CD4-positive, alpha-beta T cell (primary cell): ENCODE results near the gene EXPH5. TPM values are rescaled to one million over a fixed set of nuclear protein-coding genes. Genes with fewer than 3 reads are reported as not detected.

Source experiments
- ATAC-seq: fragments of 200-7000 bp; cut with Tn5 transposase; one replicate; pipeline ENCODE4 v1.10.0; 2022; ENCODE audit warnings: mild to moderate bottlenecking; ENCODE audit not compliant: poor library complexity
- CTCF ChIA-PET: fragments of 350-600 bp; sonication (Branson Sonifier 250); formaldehyde crosslinking; loops from one replicate; lab custom pipeline; 2021; ENCODE audit warnings: antibody characterized with exemption, inconsistent platforms; lab: Charles Lee
- POLR2A ChIA-PET: fragments of 350-600 bp; sonication (Branson Sonifier 250); formaldehyde crosslinking; loops from one replicate; lab custom pipeline; 2021; ENCODE audit warnings: antibody characterized with exemption, inconsistent platforms; lab: Charles Lee
- DNase-seq, 14 experiments: peaks; one replicate each; pipeline ENCODE4 v3.0.0-alpha.2; 2013 to 2020; ENCODE audit warnings: mixed read lengths in 2 of 14
- H3K27ac ChIP-seq, 2 donors: one replicate each; pipeline versions ENCODE4 v1.5.1 to v1.7.0; 2013; ENCODE audit warnings: low read length in 2 of 2, low read depth in 1 of 2, mild to moderate bottlenecking in 1 of 2
- H3K27me3 ChIP-seq, 2 experiments: 1 replicate in 1 of 2; 2 replicates in 1 of 2; pipeline versions ENCODE4 v1.6.1 to v1.7.0; 2013; ENCODE audit warnings: low read length in 2 of 2, control low read depth in 1 of 2, mild to moderate bottlenecking in 1 of 2, moderate library complexity in 1 of 2; ENCODE audit not compliant: insufficient read depth in 2 of 2, control insufficient read depth in 1 of 2
- H3K36me3 ChIP-seq: one replicate; pipeline ENCODE4 v1.6.1; 2013; ENCODE audit warnings: low read length, control low read depth; ENCODE audit not compliant: insufficient read depth
- H3K4me1 ChIP-seq: one replicate; pipeline ENCODE4 v1.6.1; 2013; ENCODE audit warnings: low read length, control low read depth; ENCODE audit not compliant: insufficient read depth
- H3K4me3 ChIP-seq: one replicate; pipeline ENCODE4 v1.5.1; 2013; ENCODE audit warnings: mild to moderate bottlenecking, low read length, moderate library complexity
- H3K9me3 ChIP-seq, 2 experiments: 1 replicate in 1 of 2; 2 replicates in 1 of 2; pipeline versions ENCODE4 v1.6.1 to v1.7.0; 2013; ENCODE audit warnings: low read length in 2 of 2, mild to moderate bottlenecking in 2 of 2, control low read depth in 1 of 2, moderate library complexity in 1 of 2; ENCODE audit not compliant: control insufficient read depth in 1 of 2, insufficient read depth in 1 of 2
- H3K27ac Mint-ChIP-seq: one replicate; pipeline ENCODE4 v1.8.0; 2020; ENCODE audit warnings: mixed read lengths
- H3K27me3 Mint-ChIP-seq: one replicate; pipeline ENCODE4 v1.8.0; 2021; ENCODE audit warnings: mixed read lengths
- H3K36me3 Mint-ChIP-seq: one replicate; pipeline ENCODE4 v1.8.0; 2021; ENCODE audit warnings: low read depth, mixed read lengths
- H3K4me1 Mint-ChIP-seq: one replicate; pipeline ENCODE4 v1.8.0; 2021; ENCODE audit warnings: low read depth, mixed read lengths
- H3K4me3 Mint-ChIP-seq: one replicate; pipeline ENCODE4 v1.8.0; 2020; ENCODE audit warnings: mild to moderate bottlenecking, mixed read lengths
- H3K9me3 Mint-ChIP-seq: one replicate; pipeline ENCODE4 v1.8.0; 2020; ENCODE audit warnings: mixed read lengths
- intact Hi-C, 2 experiments: fragments of 100-400 bp; cut with DNase I in 1 of 2; cut with micrococcal nuclease in 1 of 2; formaldehyde crosslinking; loops; one replicate each; pipeline versions ENCODE4 v1.15.1 to v1.9.0; 2023 to 2025; cut with DNase I, micrococcal nuclease
- total RNA-seq, 174 experiments: library from RNA in 2 of 174; stranded (reverse) in 2 of 174; gene quantifications; one replicate each; pipeline ENCODE4 v1.2.3 and lab custom pipeline; 2021 to 2026
- TF ChIP-seq, protein P1 (sequence below): fragments of 200-600 bp; IDR thresholded peaks from one replicate; pipeline ENCODE4 v1.8.0; 2022; ENCODE audit warnings: antibody characterized with exemption, mild to moderate bottlenecking

EXPH5 gene
- total RNA-seq, 2 experiments from 2014 or later: 2.0 to 3.7 TPM

DNA sequence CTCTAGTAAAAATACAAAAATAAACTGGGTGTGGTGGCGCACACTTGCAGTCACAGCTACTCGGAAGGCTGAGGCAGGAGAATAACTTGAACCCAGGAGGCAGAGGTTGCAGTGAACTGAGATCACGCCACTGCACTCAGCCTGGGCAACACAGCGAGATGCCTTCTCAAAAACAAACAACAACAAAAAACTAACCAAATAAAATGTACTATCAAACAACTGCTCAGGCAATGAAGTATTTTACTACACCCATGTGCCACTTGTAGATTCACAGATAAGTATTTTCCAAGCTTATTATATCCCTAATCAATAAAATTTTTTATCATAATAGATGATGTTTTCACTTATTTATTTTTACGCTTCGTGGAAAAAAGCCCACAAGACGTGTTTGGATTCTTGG lies 127.2 kb downstream of the EXPH5 start:
- peak overlapping the region; percentile 99 for H3K27ac Mint-ChIP-seq
- peaks cover 7% of the 10 kb centered on the region for H3K36me3 Mint-ChIP-seq
- H3K9me3 ChIP-seq: no peaks in the 10 kb centered on the region
- no peaks in the 10 kb centered on the region for H3K27me3 Mint-ChIP-seq
- ChIA-PET POLR2A (interaction anchor here (1.0 to 2.5 kb wide), 7 partner anchors 25 to 1009 kb away, joined by 3 to 16 read pairs (median 7); partner anchors contain the start of genes CWF19L2, DDX10 and POGLUT3), CTCF (no interaction called here)
- peaks cover 12% of the 10 kb centered on the region for H3K4me1 ChIP-seq
- H3K4me1 Mint-ChIP-seq: peaks cover 19% of the 10 kb centered on the region
- peak overlapping the region; percentile 73 for H3K4me3 ChIP-seq
- H3K27me3 ChIP-seq: no peaks in the 10 kb centered on the region
- H3K27ac ChIP-seq: peak overlapping the region; percentile 90 to 98
- ATAC-seq (no peak), DNase-seq (peak in 1 of 14 experiments; percentile 4)
- intact Hi-C loops: loop anchor here (2.0 to 10.0 kb wide), 7 partner anchors 126 to 1012 kb away; partner anchors contain the start of genes ACAT1 (in 1 of the 2), CUL5 (in 1 of the 2), CWF19L2 (in 1 of the 2) and EXPH5 (in 1 of the 2)
- no peaks in the 10 kb centered on the region for H3K36me3 ChIP-seq
- TF ChIP-seq, protein P1, sequence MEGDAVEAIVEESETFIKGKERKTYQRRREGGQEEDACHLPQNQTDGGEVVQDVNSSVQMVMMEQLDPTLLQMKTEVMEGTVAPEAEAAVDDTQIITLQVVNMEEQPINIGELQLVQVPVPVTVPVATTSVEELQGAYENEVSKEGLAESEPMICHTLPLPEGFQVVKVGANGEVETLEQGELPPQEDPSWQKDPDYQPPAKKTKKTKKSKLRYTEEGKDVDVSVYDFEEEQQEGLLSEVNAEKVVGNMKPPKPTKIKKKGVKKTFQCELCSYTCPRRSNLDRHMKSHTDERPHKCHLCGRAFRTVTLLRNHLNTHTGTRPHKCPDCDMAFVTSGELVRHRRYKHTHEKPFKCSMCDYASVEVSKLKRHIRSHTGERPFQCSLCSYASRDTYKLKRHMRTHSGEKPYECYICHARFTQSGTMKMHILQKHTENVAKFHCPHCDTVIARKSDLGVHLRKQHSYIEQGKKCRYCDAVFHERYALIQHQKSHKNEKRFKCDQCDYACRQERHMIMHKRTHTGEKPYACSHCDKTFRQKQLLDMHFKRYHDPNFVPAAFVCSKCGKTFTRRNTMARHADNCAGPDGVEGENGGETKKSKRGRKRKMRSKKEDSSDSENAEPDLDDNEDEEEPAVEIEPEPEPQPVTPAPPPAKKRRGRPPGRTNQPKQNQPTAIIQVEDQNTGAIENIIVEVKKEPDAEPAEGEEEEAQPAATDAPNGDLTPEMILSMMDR: no peak
- peak overlapping the region; percentile 95 for H3K4me3 Mint-ChIP-seq
- no peaks in the 10 kb centered on the region for H3K9me3 Mint-ChIP-seq

Other genes starting within 250 kb of the EXPH5 start
- under 1 TPM; 0.30 to 0.75 TPM for gene C11orf65, start 126.2 kb downstream of the EXPH5 start, total RNA-seq
- gene POGLUT3, start 95.4 kb downstream of the EXPH5 start, total RNA-seq: 1 to 10 TPM; 5.5 to 5.9 TPM
- 10 to 100 TPM; 15.0 to 15.4 TPM for gene DDX10, start 71.3 kb upstream of the EXPH5 start, total RNA-seq